WTC11 (cell line): ENCODE results near the gene PRRT4.

Experiments used
- NFATC4 ChIP-seq: fragments of 250-450 bp; sonication (Bioruptor Pico); IDR thresholded peaks from 2 replicates; pipeline ENCODE4 v1.9.0; 2021; ENCODE audit warnings: mild to moderate bottlenecking
- SMAD3 ChIP-seq: sonication (generic); formaldehyde crosslinking; IDR thresholded peaks from 2 replicates; pipeline ENCODE4 v1.8.0; 2022; ENCODE audit warnings: missing genetic modification reagents, mild to moderate bottlenecking, borderline replicate concordance
- SP1 ChIP-seq: sonication (generic); formaldehyde crosslinking; conservative IDR thresholded peaks from 2 replicates; pipeline ENCODE4 v1.8.1; 2022; ENCODE audit warnings: missing genetic modification reagents
- ZNF317 ChIP-seq: sonication (generic); formaldehyde crosslinking; IDR thresholded peaks from 2 replicates; pipeline ENCODE4 v1.8.1; 2023; ENCODE audit warnings: low read depth, mild to moderate bottlenecking, moderate library complexity, missing genetic modification reagents, borderline replicate concordance
- ZNF396 ChIP-seq: fragments of 250-450 bp; sonication (Bioruptor Pico); IDR thresholded peaks from 2 replicates; pipeline ENCODE4 v1.8.0; 2021; ENCODE audit warnings: mild to moderate bottlenecking, moderate library complexity, borderline replicate concordance
- TF ChIP-seq, protein P1 (sequence below): fragments of 200-600 bp; IDR thresholded peaks from 2 replicates; pipeline ENCODE4 v1.8.0; 2022; ENCODE audit warnings: antibody characterized with exemption
- TF ChIP-seq, protein P2 (sequence below): sonication (generic); formaldehyde crosslinking; IDR thresholded peaks from 2 replicates; pipeline ENCODE4 v1.8.1; 2022; ENCODE audit warnings: low read depth, missing genetic modification reagents, borderline replicate concordance
- TF ChIP-seq, protein P3 (sequence below): sonication (generic); formaldehyde crosslinking; IDR thresholded peaks from 2 replicates; pipeline ENCODE4 v1.8.0; 2022; ENCODE audit warnings: mild to moderate bottlenecking, missing genetic modification reagents
- TF ChIP-seq, protein P4 (sequence below): sonication (generic); formaldehyde crosslinking; IDR thresholded peaks from 2 replicates; pipeline ENCODE4 v1.8.1; 2022; ENCODE audit warnings: low read depth, mild to moderate bottlenecking, moderate library complexity, missing genetic modification reagents, borderline replicate concordance
- TF ChIP-seq, protein P5 (sequence below): sonication (generic); formaldehyde crosslinking; IDR thresholded peaks from 2 replicates; pipeline ENCODE4 v1.8.1; 2023; ENCODE audit warnings: mild to moderate bottlenecking, missing genetic modification reagents, borderline replicate concordance
- TF ChIP-seq, protein P6 (sequence below): sonication (generic); formaldehyde crosslinking; IDR thresholded peaks from 2 replicates; pipeline ENCODE4 v1.8.0; 2023; ENCODE audit warnings: missing genetic modification reagents, mild to moderate bottlenecking, borderline replicate concordance

DNA sequence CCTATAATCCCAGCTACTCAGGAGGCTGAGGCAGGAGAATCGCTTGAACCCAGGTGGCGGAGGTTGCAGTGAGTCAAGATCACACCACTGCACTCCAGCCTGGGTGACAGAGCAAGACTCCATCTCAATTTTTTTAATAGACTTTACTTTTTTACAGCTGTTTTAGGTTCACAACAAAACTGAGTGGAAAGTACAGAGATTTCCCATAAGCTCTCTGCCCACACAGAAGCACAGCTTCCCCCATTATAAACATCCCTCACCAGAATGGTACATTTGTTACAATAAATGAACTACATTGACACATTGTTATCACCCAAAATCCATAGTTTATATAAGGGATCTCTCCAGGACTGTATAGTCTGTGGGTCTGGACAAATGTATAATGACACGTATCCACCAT lies 14.6 kb upstream of the PRRT4 start:
- TF ChIP-seq, protein P1, sequence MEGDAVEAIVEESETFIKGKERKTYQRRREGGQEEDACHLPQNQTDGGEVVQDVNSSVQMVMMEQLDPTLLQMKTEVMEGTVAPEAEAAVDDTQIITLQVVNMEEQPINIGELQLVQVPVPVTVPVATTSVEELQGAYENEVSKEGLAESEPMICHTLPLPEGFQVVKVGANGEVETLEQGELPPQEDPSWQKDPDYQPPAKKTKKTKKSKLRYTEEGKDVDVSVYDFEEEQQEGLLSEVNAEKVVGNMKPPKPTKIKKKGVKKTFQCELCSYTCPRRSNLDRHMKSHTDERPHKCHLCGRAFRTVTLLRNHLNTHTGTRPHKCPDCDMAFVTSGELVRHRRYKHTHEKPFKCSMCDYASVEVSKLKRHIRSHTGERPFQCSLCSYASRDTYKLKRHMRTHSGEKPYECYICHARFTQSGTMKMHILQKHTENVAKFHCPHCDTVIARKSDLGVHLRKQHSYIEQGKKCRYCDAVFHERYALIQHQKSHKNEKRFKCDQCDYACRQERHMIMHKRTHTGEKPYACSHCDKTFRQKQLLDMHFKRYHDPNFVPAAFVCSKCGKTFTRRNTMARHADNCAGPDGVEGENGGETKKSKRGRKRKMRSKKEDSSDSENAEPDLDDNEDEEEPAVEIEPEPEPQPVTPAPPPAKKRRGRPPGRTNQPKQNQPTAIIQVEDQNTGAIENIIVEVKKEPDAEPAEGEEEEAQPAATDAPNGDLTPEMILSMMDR = no peak
- no peak for TF ChIP-seq SP1 (CRISPR knock-in tag)
- TF ChIP-seq, protein P2, sequence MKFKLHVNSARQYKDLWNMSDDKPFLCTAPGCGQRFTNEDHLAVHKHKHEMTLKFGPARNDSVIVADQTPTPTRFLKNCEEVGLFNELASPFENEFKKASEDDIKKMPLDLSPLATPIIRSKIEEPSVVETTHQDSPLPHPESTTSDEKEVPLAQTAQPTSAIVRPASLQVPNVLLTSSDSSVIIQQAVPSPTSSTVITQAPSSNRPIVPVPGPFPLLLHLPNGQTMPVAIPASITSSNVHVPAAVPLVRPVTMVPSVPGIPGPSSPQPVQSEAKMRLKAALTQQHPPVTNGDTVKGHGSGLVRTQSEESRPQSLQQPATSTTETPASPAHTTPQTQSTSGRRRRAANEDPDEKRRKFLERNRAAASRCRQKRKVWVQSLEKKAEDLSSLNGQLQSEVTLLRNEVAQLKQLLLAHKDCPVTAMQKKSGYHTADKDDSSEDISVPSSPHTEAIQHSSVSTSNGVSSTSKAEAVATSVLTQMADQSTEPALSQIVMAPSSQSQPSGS = no peak
- TF ChIP-seq, protein P3, sequence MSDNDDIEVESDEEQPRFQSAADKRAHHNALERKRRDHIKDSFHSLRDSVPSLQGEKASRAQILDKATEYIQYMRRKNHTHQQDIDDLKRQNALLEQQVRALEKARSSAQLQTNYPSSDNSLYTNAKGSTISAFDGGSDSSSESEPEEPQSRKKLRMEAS (CRISPR knock-in tag) = no peak
- TF ChIP-seq ZNF317 (CRISPR knock-in tag) = no peak
- TF ChIP-seq NFATC4 (CRISPR knock-in tag) = no peak
- no peak for TF ChIP-seq ZNF396 (CRISPR knock-in tag)
- TF ChIP-seq, protein P4, sequence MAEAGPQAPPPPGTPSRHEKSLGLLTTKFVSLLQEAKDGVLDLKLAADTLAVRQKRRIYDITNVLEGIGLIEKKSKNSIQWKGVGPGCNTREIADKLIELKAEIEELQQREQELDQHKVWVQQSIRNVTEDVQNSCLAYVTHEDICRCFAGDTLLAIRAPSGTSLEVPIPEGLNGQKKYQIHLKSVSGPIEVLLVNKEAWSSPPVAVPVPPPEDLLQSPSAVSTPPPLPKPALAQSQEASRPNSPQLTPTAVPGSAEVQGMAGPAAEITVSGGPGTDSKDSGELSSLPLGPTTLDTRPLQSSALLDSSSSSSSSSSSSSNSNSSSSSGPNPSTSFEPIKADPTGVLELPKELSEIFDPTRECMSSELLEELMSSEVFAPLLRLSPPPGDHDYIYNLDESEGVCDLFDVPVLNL = no peak
- TF ChIP-seq, protein P5, sequence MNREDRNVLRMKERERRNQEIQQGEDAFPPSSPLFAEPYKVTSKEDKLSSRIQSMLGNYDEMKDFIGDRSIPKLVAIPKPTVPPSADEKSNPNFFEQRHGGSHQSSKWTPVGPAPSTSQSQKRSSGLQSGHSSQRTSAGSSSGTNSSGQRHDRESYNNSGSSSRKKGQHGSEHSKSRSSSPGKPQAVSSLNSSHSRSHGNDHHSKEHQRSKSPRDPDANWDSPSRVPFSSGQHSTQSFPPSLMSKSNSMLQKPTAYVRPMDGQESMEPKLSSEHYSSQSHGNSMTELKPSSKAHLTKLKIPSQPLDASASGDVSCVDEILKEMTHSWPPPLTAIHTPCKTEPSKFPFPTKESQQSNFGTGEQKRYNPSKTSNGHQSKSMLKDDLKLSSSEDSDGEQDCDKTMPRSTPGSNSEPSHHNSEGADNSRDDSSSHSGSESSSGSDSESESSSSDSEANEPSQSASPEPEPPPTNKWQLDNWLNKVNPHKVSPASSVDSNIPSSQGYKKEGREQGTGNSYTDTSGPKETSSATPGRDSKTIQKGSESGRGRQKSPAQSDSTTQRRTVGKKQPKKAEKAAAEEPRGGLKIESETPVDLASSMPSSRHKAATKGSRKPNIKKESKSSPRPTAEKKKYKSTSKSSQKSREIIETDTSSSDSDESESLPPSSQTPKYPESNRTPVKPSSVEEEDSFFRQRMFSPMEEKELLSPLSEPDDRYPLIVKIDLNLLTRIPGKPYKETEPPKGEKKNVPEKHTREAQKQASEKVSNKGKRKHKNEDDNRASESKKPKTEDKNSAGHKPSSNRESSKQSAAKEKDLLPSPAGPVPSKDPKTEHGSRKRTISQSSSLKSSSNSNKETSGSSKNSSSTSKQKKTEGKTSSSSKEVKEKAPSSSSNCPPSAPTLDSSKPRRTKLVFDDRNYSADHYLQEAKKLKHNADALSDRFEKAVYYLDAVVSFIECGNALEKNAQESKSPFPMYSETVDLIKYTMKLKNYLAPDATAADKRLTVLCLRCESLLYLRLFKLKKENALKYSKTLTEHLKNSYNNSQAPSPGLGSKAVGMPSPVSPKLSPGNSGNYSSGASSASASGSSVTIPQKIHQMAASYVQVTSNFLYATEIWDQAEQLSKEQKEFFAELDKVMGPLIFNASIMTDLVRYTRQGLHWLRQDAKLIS (CRISPR knock-in tag) = no peak
- TF ChIP-seq, protein P6, sequence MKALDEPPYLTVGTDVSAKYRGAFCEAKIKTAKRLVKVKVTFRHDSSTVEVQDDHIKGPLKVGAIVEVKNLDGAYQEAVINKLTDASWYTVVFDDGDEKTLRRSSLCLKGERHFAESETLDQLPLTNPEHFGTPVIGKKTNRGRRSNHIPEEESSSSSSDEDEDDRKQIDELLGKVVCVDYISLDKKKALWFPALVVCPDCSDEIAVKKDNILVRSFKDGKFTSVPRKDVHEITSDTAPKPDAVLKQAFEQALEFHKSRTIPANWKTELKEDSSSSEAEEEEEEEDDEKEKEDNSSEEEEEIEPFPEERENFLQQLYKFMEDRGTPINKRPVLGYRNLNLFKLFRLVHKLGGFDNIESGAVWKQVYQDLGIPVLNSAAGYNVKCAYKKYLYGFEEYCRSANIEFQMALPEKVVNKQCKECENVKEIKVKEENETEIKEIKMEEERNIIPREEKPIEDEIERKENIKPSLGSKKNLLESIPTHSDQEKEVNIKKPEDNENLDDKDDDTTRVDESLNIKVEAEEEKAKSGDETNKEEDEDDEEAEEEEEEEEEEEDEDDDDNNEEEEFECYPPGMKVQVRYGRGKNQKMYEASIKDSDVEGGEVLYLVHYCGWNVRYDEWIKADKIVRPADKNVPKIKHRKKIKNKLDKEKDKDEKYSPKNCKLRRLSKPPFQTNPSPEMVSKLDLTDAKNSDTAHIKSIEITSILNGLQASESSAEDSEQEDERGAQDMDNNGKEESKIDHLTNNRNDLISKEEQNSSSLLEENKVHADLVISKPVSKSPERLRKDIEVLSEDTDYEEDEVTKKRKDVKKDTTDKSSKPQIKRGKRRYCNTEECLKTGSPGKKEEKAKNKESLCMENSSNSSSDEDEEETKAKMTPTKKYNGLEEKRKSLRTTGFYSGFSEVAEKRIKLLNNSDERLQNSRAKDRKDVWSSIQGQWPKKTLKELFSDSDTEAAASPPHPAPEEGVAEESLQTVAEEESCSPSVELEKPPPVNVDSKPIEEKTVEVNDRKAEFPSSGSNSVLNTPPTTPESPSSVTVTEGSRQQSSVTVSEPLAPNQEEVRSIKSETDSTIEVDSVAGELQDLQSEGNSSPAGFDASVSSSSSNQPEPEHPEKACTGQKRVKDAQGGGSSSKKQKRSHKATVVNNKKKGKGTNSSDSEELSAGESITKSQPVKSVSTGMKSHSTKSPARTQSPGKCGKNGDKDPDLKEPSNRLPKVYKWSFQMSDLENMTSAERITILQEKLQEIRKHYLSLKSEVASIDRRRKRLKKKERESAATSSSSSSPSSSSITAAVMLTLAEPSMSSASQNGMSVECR (CRISPR knock-in tag) = no peak
- TF ChIP-seq SMAD3 = no peak
